ENCODE data around the gene GRAMD1A.

GRAMD1A gene

DNA sequence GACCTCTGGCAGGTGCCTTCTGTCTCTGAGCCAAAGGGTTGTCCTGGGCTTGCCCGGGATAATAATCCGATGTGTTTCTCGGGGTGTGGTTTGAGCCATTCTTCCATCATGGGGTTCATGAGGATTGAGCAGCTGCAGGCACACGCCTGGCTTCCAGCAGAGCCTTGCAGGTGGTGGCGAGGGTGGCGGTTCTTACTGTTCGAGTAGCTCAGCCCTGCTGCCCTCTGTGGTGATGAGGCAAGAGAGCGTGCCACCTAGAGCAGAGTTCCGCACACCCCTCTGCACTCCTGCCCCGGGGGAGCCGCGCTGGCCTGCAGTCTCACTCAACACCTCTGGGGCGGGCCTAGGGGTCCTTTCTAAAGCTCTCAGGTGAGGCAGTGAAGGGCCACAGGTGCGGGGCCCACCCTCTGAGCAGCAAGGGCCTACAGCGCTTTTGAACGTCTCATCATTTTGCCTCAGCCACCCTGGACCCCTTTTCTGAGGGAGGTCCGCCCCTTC lies 33.9 kb downstream of the GRAMD1A start:
- TF ChIP-seq, protein P1, sequence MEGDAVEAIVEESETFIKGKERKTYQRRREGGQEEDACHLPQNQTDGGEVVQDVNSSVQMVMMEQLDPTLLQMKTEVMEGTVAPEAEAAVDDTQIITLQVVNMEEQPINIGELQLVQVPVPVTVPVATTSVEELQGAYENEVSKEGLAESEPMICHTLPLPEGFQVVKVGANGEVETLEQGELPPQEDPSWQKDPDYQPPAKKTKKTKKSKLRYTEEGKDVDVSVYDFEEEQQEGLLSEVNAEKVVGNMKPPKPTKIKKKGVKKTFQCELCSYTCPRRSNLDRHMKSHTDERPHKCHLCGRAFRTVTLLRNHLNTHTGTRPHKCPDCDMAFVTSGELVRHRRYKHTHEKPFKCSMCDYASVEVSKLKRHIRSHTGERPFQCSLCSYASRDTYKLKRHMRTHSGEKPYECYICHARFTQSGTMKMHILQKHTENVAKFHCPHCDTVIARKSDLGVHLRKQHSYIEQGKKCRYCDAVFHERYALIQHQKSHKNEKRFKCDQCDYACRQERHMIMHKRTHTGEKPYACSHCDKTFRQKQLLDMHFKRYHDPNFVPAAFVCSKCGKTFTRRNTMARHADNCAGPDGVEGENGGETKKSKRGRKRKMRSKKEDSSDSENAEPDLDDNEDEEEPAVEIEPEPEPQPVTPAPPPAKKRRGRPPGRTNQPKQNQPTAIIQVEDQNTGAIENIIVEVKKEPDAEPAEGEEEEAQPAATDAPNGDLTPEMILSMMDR (IDR thresholded peaks at IDR 0.05; ENCODE audit: insufficient read depth, low read length, missing control alignments): no peak
- ChIA-PET POLR2A (no interaction called here), CTCF (interaction anchor here (0.7 to 2.6 kb wide), 3 partner anchors 10 to 102 kb away, joined by 3 to 12 read pairs (median 3); no protein-coding TSS in a partner anchor)
- DNase-seq (ENCODE audit: low read depth, low spot score): no peak
- H3K4me3 ChIP-seq (ENCODE audit: low read depth, low read length): no peak overlapping the region

DNA sequence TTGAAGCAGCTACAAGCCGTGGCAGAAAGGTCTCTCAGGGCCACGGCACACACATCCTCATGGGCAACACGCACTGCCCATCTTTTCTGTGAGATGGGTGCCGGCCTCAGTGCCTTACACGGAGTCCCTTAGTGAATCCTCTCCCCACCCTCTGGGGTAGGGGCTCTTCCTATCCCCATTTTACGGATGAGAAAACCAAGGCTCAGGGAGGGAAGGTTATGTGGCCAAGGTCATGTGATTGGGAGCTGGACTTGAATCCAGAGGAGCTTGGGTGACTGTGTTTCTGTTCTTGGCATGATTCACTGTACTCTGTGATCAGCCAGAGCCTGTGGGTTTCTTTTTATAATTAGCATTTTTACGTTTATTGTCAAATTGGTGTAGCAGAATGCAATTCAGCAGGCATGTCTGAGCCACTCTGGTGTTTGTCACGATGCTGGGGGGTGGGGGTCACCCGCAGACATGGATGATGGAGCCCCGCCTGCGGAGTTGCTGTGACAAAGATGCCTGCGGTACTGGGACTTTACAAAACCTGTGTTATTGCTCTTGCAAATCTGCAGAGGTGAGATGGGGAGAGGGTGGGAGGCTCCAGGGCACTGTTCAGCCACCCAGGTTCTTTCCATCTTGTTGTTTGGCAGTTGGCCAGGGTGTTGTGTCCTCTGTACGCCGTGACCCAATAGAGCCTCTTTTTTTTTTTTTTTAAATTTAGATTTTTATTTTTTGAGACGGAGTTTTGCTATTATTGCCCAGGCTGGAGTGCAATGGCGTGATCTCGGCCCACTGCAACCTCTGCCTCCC lies 34.7 kb downstream of the GRAMD1A start:
- ChIA-PET POLR2A (no interaction called here), CTCF (interaction anchor here (2.6 kb wide), 1 partner anchor 9 kb away, joined by 12 read pairs; no protein-coding TSS in a partner anchor)
- TF ChIP-seq, protein P1 (IDR thresholded peaks at IDR 0.05; ENCODE audit: insufficient read depth, low read length, missing control alignments): no peak
- no peak overlapping the region for H3K4me3 ChIP-seq (ENCODE audit: low read depth, low read length)
- DNase-seq (ENCODE audit: low read depth, low spot score): no peak

DNA sequence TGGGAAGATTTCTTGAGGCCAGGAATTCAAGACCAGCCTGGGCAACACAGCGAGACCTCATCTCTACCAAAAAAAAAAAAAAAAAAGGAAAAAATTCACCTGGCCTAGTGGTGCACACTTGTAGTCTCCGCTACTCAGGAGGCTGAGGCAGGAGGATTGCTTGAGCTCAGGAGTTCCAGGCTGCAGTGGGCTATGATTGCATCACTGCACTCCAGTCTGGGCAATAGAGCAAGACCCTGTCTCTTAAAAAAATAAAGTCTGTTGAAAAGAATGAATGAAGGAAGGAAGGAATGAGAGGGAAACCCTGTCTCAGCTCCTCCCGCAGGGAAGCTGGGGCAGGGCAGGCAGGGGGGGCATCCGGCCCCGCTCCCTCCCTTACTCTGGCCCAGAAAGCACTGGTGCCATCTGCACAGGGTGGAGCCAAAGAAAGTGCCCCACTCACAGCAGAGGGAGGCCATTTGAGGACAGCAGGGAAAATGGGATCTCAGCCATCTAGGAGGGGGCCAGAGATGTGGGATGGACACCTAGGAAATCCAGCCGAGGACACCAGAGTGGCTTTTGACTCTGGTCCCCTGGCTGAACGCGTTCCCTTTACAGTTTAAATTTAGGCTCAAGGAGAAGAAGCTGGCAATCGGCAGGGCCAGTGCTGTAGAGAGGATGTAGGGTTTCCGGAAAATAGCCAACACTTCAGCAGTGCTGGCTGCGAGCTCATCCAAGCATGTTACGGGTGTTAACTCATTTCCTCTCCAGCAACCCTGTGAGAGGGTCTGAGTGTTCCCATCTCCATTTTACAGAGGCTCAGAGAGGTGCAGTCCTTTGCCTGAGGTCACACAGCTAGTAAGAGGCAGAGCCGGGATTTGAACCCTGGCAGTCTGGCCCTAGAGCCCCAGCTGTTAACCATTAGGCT lies 37.8 kb downstream of the GRAMD1A start:
- TF ChIP-seq, protein P1 (IDR thresholded peaks at IDR 0.05; ENCODE audit: insufficient read depth, low read length, missing control alignments): no peak
- H3K4me3 ChIP-seq (ENCODE audit: low read depth, low read length): no peak overlapping the region
- ChIA-PET POLR2A (interaction anchor here (0.6 kb wide), 1 partner anchor 610 kb away, joined by 3 read pairs; the partner anchor contains the start of gene COX6B1), CTCF (interaction anchor here (0.7 to 2.7 kb wide), 8 partner anchors 10 to 104 kb away, joined by 3 to 12 read pairs (median 4); no protein-coding TSS in a partner anchor)
- no peak for DNase-seq (ENCODE audit: low read depth, low spot score)

DNA sequence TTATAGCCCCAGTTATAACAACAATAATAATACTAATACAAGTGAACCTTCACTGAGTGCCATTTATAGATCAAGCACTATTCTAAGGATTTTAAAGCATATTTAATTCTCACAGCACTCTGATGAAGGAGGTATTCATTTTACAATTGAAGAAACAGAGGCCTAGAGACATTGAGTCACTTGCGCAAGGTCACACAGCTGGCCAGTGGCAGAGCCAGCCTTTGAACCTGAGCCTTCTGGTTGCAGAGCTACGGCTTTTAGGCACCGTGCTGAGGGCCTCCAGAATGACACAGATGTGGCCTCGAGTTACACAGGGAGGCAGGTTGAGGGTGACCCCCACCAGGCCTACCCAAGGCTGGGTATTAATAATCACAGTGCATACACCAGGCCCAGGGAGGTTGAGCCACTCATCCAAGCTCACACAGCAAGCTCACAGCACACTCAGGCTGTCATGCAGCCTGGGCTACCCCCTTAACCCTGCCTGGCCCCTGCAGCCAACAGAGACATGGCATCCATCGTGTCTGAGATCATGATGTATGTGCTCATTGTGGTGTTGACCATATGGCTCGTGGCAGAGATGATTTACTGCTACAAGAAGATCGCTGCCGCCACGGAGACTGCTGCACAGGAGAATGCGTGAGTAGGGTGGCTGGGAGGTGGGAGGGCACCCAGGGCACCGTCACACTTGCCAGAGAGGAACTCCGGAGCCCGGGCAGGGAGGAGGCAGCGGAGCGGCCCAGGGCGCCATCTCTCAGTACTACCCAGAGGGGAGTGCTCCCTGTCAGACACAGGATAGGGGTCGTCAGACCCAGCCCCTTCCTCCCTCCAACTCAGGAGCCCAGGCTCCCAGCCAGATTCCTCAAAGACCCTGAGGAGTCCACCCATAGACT lies 38.7 kb downstream of the GRAMD1A start:
- ChIA-PET CTCF (interaction anchor here (0.7 to 2.7 kb wide), 7 partner anchors 10 to 103 kb away, joined by 3 to 12 read pairs (median 3); no protein-coding TSS in a partner anchor), POLR2A (interaction anchor here (0.6 kb wide), 1 partner anchor 609 kb away, joined by 3 read pairs; the partner anchor contains the start of gene COX6B1)
- H3K4me3 ChIP-seq (ENCODE audit: low read depth, low read length): no peak overlapping the region
- TF ChIP-seq, protein P1 (IDR thresholded peaks at IDR 0.05; ENCODE audit: insufficient read depth, low read length, missing control alignments): no peak
- no peak for DNase-seq (ENCODE audit: low read depth, low spot score)

DNA sequence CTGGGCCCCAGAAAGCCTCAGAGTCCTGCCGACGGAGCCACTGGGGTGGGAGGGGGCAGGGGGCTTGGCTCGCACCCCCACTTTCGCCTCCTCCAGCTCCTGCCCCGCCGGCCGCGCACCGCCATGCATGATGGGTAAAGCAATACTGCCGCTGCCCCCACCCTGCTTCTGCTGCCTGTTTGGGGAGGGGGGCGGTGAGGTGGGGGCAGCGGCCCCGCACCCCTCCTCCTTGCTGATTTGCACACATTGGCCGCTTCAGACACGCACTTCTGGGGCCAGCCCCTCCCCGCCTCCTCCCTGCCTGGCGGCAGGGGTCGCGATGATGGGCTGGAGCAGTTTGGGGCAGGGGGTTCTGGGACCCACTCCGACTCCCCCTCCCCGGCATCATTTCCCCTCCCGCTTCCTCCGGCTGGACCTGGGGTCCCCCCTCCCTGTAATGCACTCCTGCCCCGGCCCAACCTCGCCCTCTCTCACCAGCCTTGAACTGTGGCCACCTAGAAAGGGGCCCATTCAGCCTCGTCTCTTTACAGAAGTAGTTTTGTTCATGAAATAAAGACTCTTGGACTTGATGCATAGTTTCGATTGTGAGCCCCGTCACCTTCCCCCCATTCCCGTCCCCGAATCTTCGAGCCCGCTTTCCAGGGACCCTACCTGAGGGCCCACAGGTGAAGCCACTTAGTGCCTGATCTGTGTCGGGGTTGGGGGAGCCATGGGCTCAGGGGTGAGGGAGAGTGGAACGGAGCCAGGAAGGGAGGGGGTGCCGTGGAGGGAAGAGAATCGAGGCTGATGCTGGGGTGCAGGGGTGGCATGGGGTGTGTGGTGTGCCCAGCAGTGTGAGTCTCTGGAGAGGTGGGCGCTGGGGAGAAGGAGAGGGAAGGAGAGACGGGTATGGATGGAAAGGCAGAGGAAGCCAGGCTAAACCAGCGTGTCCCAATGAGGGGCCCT lies 40.0 kb downstream of the GRAMD1A start:
- CTCF ChIA-PET: interaction anchor here (1.0 kb wide), 1 partner anchor 66 kb away, joined by 3 read pairs; no protein-coding TSS in a partner anchor
- no peak for DNase-seq (ENCODE audit: low read depth, low spot score)
- POLR2A ChIA-PET: no interaction called here
- TF ChIP-seq, protein P1 (IDR thresholded peaks at IDR 0.05; ENCODE audit: insufficient read depth, low read length, missing control alignments): no peak
- H3K4me3 ChIP-seq (ENCODE audit: low read depth, low read length): no peak overlapping the region
